ENCODE data around the gene ADPRHL1. TPM values are rescaled to one million over a fixed set of nuclear protein-coding genes. Genes with fewer than 3 reads are reported as not detected.

The ADPRHL1 gene
- total RNA-seq, 1 experiment from 2014 or later = 2.7 TPM

DNA sequence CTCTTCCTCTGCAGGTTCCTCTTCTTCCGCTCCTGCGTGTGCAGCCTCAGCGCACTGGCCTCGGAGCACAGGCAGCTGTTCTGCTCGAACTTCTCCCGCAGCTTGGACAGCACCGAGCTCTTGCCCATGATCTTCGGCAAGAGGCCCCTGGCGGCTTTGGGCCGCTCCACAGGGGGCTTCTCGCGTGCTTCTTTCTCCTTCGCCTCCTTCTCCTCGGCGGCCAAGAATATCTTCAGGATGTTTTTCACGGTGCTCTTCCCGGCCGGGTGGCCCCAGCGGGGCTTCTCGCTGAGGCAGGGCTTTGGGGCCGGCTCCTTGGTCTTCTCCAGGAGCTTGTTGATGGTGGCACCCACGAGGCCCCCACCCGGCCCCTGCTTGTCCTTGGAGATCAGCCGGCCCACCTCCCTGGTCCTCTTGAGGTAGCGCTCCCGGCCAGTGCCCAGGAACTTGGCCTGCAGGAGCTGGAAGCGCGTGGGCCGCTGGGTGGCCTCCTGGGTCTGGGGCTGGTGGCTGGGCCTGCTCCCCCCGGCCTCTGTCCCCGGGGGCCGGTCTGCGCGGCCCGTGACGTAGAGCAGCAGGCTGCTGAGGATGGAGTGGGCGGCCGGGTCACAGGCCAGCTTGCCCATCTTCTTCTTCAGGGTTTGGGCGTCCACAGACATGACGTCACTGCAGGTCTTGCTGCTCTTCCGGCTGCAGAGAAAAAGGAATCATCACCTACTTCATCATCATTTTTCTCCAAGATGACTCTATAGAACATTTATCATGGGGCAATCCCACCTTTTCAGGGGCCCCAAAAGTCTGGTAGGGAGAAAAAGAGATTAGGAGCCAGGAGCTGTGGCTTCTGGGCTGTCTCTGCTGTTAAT lies 45.5 kb downstream of the ADPRHL1 start:
- no peak overlapping the region for H3K18ac ChIP-seq (ENCODE audit: insufficient read length, low read depth, low read length)
- TF ChIP-seq, protein P1, sequence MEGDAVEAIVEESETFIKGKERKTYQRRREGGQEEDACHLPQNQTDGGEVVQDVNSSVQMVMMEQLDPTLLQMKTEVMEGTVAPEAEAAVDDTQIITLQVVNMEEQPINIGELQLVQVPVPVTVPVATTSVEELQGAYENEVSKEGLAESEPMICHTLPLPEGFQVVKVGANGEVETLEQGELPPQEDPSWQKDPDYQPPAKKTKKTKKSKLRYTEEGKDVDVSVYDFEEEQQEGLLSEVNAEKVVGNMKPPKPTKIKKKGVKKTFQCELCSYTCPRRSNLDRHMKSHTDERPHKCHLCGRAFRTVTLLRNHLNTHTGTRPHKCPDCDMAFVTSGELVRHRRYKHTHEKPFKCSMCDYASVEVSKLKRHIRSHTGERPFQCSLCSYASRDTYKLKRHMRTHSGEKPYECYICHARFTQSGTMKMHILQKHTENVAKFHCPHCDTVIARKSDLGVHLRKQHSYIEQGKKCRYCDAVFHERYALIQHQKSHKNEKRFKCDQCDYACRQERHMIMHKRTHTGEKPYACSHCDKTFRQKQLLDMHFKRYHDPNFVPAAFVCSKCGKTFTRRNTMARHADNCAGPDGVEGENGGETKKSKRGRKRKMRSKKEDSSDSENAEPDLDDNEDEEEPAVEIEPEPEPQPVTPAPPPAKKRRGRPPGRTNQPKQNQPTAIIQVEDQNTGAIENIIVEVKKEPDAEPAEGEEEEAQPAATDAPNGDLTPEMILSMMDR (conservative IDR thresholded peaks at IDR 0.05) = no peak
- Mint-ChIP-seq H3K9me3 (no peaks in the 10 kb centered on the region), H3K36me3 (ENCODE audit: insufficient read depth in 1 of 3, low read depth in 3 of 3) (no peaks in the 10 kb centered on the region; a peak in 2 of 7 replicates), H3K27me3 (ENCODE audit: low read depth) (peaks cover 4% of the 10 kb centered on the region), H3K4me3 (no peak overlapping the region), H3K27ac (peak overlapping the region in 1 of 3 experiments; percentile 53; a peak in 3 of 7 replicates), H3K4me1 (no peaks in the 10 kb centered on the region)
- H3K79me1 ChIP-seq (ENCODE audit: insufficient read depth, low read depth, low read length, poor library complexity, severe bottlenecking) = no peaks in the 10 kb centered on the region
- H3K27ac ChIP-seq (ENCODE audit: insufficient read length, low read depth, low read length) = no peak overlapping the region
- H3K4me1 ChIP-seq (ENCODE audit: insufficient read depth, low read length) = no peaks in the 10 kb centered on the region
- H4K91ac ChIP-seq (ENCODE audit: insufficient read length, low read depth, low read length) = no peak overlapping the region
- H2BK15ac ChIP-seq (ENCODE audit: low read depth, low read length) = no peak overlapping the region
- no peak overlapping the region for H2AFZ ChIP-seq (ENCODE audit: low read length)
- no peak overlapping the region for H3K56ac ChIP-seq (ENCODE audit: insufficient read length, low read depth, low read length)
- no CpG with 5 or more reads among the region's 41 CpGs for WGBS (ENCODE audit: extremely low coverage, insufficient read length, low lambda C conversion rate)
- no peak overlapping the region for H4K8ac ChIP-seq (replicated peaks; ENCODE audit: insufficient read length, low read depth, low read length)
- no peaks in the 10 kb centered on the region for H3K9me3 ChIP-seq (ENCODE audit: control insufficient read depth, low read depth, low read length)
- H2BK12ac ChIP-seq (ENCODE audit: insufficient read length, low read depth, low read length) = no peak overlapping the region
- H3K9ac ChIP-seq (ENCODE audit: extremely low read depth, insufficient read length, low read length) = no peak overlapping the region
- H2AK5ac ChIP-seq (ENCODE audit: insufficient read length, low read length) = no peak overlapping the region
- H3K14ac ChIP-seq (ENCODE audit: insufficient read depth, low read length) = no peak overlapping the region
- H3K23ac ChIP-seq (ENCODE audit: insufficient read length, low read depth, low read length) = no peak overlapping the region
- H3K79me2 ChIP-seq (ENCODE audit: insufficient read depth, low read length) = no peaks in the 10 kb centered on the region
- no peaks in the 10 kb centered on the region for H4K20me1 ChIP-seq (ENCODE audit: control insufficient read depth, insufficient read depth, insufficient read length)
- H2BK5ac ChIP-seq (ENCODE audit: insufficient read length, low read length) = no peak overlapping the region
- H3K4me2 ChIP-seq (ENCODE audit: insufficient read depth, insufficient read length, low read length) = no peak overlapping the region
- no peaks in the 10 kb centered on the region for H3K27me3 ChIP-seq (ENCODE audit: insufficient read depth, low read length)
- H3K23me2 ChIP-seq (ENCODE audit: insufficient read length, low read depth, low read length, poor library complexity, severe bottlenecking) = no peaks in the 10 kb centered on the region
- H2BK20ac ChIP-seq (ENCODE audit: low read depth, low read length, poor library complexity, severe bottlenecking) = no peak overlapping the region
- no peak for DNase-seq
- H4K5ac ChIP-seq (ENCODE audit: insufficient read length, low read depth, low read length) = no peak overlapping the region
- H3T11ph ChIP-seq (ENCODE audit: low read length) = no peak overlapping the region
- no peak overlapping the region for H2BK120ac ChIP-seq (ENCODE audit: low read depth, low read length, poor library complexity, severe bottlenecking)
- no peak overlapping the region for H3K4ac ChIP-seq (ENCODE audit: low read depth, low read length)
